ENCODE data around the gene HECTD2.

GRCh38 chr10:91555455-91555854 lies 145.3 kb downstream of the HECTD2 start:
- TF ChIP-seq, protein P1, sequence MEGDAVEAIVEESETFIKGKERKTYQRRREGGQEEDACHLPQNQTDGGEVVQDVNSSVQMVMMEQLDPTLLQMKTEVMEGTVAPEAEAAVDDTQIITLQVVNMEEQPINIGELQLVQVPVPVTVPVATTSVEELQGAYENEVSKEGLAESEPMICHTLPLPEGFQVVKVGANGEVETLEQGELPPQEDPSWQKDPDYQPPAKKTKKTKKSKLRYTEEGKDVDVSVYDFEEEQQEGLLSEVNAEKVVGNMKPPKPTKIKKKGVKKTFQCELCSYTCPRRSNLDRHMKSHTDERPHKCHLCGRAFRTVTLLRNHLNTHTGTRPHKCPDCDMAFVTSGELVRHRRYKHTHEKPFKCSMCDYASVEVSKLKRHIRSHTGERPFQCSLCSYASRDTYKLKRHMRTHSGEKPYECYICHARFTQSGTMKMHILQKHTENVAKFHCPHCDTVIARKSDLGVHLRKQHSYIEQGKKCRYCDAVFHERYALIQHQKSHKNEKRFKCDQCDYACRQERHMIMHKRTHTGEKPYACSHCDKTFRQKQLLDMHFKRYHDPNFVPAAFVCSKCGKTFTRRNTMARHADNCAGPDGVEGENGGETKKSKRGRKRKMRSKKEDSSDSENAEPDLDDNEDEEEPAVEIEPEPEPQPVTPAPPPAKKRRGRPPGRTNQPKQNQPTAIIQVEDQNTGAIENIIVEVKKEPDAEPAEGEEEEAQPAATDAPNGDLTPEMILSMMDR (IDR thresholded peaks at IDR 0.05; ENCODE audit: poor library complexity, severe bottlenecking) = no peak
- no peak for TF ChIP-seq RAD21 (conservative IDR thresholded peaks at IDR 0.05)
- no peak for TF ChIP-seq EP300 (conservative IDR thresholded peaks at IDR 0.05; ENCODE audit: poor library complexity, severe bottlenecking)
